ENCODE results near the gene OR6N1.

OR6N1 gene

GRCh38 chr1:158801396-158801795 is 29.4 kb upstream of the OR6N1 start:
- no peak for DNase-seq
- TF ChIP-seq GATA1 (IDR thresholded peaks at IDR 0.05; ENCODE audit: low read depth, low read length) (no peak), POLR2A (IDR thresholded peaks at IDR 0.05; ENCODE audit: low read length) (no peak)

GRCh38 chr1:158800526-158800925 is 28.5 kb upstream of the OR6N1 start:
- TF ChIP-seq GATA1 (IDR thresholded peaks at IDR 0.05; ENCODE audit: low read depth, low read length) = no peak
- TF ChIP-seq POLR2A (IDR thresholded peaks at IDR 0.05; ENCODE audit: low read length) = no peak
- no peak for DNase-seq

- DNase-seq = peak; percentile 68 to 74
- TF ChIP-seq GATA1 (IDR thresholded peaks at IDR 0.05; ENCODE audit: low read depth, low read length) = no peak
- TF ChIP-seq POLR2A (IDR thresholded peaks at IDR 0.05; ENCODE audit: low read length) = no peak
These were observed 27.7 kb upstream of the OR6N1 start for GRCh38 chr1:158799689-158800088.

- DNase-seq = no peak
- TF ChIP-seq POLR2A (IDR thresholded peaks at IDR 0.05; ENCODE audit: low read length) (no peak), GATA1 (IDR thresholded peaks at IDR 0.05; ENCODE audit: low read depth, low read length) (no peak)
These were observed 26.5 kb upstream of the OR6N1 start for GRCh38 chr1:158798531-158798930.

GRCh38 chr1:158794247-158794646 is 22.3 kb upstream of the OR6N1 start:
- no peak for DNase-seq
- TF ChIP-seq POLR2A (IDR thresholded peaks at IDR 0.05; ENCODE audit: low read length) = no peak
- TF ChIP-seq GATA1 (IDR thresholded peaks at IDR 0.05; ENCODE audit: low read depth, low read length) = no peak

GRCh38 chr1:158793604-158794003 is 21.6 kb upstream of the OR6N1 start:
- peak; percentile 48 to 57 for DNase-seq
- TF ChIP-seq GATA1 (IDR thresholded peaks at IDR 0.05; ENCODE audit: low read depth, low read length) (no peak), POLR2A (IDR thresholded peaks at IDR 0.05; ENCODE audit: low read length) (no peak)

- TF ChIP-seq POLR2A (IDR thresholded peaks at IDR 0.05; ENCODE audit: low read length) (no peak), GATA1 (IDR thresholded peaks at IDR 0.05; ENCODE audit: low read depth, low read length) (no peak)
- no peak for DNase-seq
These were observed 9.1 kb upstream of the OR6N1 start, which contains the start of gene OR6N2 for GRCh38 chr1:158781104-158781503. OR6N2 (minus strand) TSS chr1:158781204; CDS start chr1:158777635, 3,569 bp downstream.

GRCh38 chr1:158754420-158754819 is 17.6 kb downstream of the OR6N1 start, which contains the start of gene OR6K6:
OR6K6 (plus strand) TSS chr1:158754720; CDS start chr1:158754888, 168 bp downstream.
- TF ChIP-seq POLR2A (IDR thresholded peaks at IDR 0.05; ENCODE audit: low read length) (no peak), GATA1 (IDR thresholded peaks at IDR 0.05; ENCODE audit: low read depth, low read length) (no peak)
- DNase-seq = no peak

- no peak for TF ChIP-seq GATA1 (IDR thresholded peaks at IDR 0.05; ENCODE audit: low read depth, low read length)
- DNase-seq = no peak
These were observed 19.8 kb downstream of the OR6N1 start for GRCh38 chr1:158752155-158752712.

- peak in 1 of 2 experiments; percentile 13 for DNase-seq
- TF ChIP-seq POLR2A (IDR thresholded peaks at IDR 0.05; ENCODE audit: low read length) (no peak), GATA1 (IDR thresholded peaks at IDR 0.05; ENCODE audit: low read depth, low read length) (no peak)
These were observed 36.1 kb downstream of the OR6N1 start for GRCh38 chr1:158735848-158736247.

GRCh38 chr1:158732524-158732923 is 39.5 kb downstream of the OR6N1 start:
- peak; percentile 66 to 74 for DNase-seq
- TF ChIP-seq GATA1 (IDR thresholded peaks at IDR 0.05; ENCODE audit: low read depth, low read length) (no peak), POLR2A (IDR thresholded peaks at IDR 0.05; ENCODE audit: low read length) (no peak)

GRCh38 chr1:158731707-158732106 is 40.3 kb downstream of the OR6N1 start:
- no peak for TF ChIP-seq POLR2A (IDR thresholded peaks at IDR 0.05; ENCODE audit: low read length)
- TF ChIP-seq GATA1 (IDR thresholded peaks at IDR 0.05; ENCODE audit: low read depth, low read length) = no peak
- no peak for DNase-seq

GRCh38 chr1:158730453-158730852 is 41.5 kb downstream of the OR6N1 start:
- TF ChIP-seq POLR2A (IDR thresholded peaks at IDR 0.05; ENCODE audit: low read length) (no peak), GATA1 (IDR thresholded peaks at IDR 0.05; ENCODE audit: low read depth, low read length) (no peak)
- DNase-seq = no peak

GRCh38 chr1:158728510-158729225 is 43.3 kb downstream of the OR6N1 start:
- peak; percentile 23 to 30 for DNase-seq
- TF ChIP-seq GATA1 (IDR thresholded peaks at IDR 0.05; ENCODE audit: low read depth, low read length) (no peak), POLR2A (IDR thresholded peaks at IDR 0.05; ENCODE audit: low read length) (no peak)

- TF ChIP-seq POLR2A (IDR thresholded peaks at IDR 0.05; ENCODE audit: low read length) (no peak), GATA1 (IDR thresholded peaks at IDR 0.05; ENCODE audit: low read depth, low read length) (no peak)
- no peak for DNase-seq
These were observed 47.6 kb downstream of the OR6N1 start for GRCh38 chr1:158724442-158724841.
